ENCODE measurements around the gene FDXR.
"Not testable (repeated sequence)": the region's sequence is repeated elsewhere in the genome, so short reads cannot be mapped to it uniquely, and the experiment has no call there.

The FDXR gene

GRCh38 chr17:74874615-74875037 lies 1.8 kb upstream of the FDXR start:
- peak overlapping the region; percentile 80 for H3K27ac ChIP-seq
- TF ChIP-seq ZFX (IDR thresholded peaks at IDR 0.05; ENCODE audit: borderline replicate concordance): no peak
- no peak for TF ChIP-seq CTCF (IDR thresholded peaks at IDR 0.05)

GRCh38 chr17:74873874-74874614 lies 1.2 kb upstream of the FDXR start:
- no peak for TF ChIP-seq CTCF (IDR thresholded peaks at IDR 0.05)
- TF ChIP-seq ZFX (IDR thresholded peaks at IDR 0.05; ENCODE audit: borderline replicate concordance): no peak
- peak overlapping the region; percentile 80 for H3K27ac ChIP-seq

GRCh38 chr17:74873037-74873873 lies 461 bp upstream of the FDXR start:
- H3K27ac ChIP-seq: peak overlapping the region; percentile 80
- TF ChIP-seq CTCF (IDR thresholded peaks at IDR 0.05) (no peak), ZFX (IDR thresholded peaks at IDR 0.05; ENCODE audit: borderline replicate concordance) (no peak)

GRCh38 chr17:74871356-74872076 lies 1.3 kb downstream of the FDXR start:
- no peak overlapping the region for H3K27ac ChIP-seq
- TF ChIP-seq ZFX (IDR thresholded peaks at IDR 0.05; ENCODE audit: borderline replicate concordance) (no peak), CTCF (IDR thresholded peaks at IDR 0.05) (no peak)

- no peak overlapping the region for H3K27ac ChIP-seq
These were observed 2.3 kb downstream of the FDXR start for GRCh38 chr17:74870512-74870911.

GRCh38 chr17:74870028-74870427 lies 2.8 kb downstream of the FDXR start:
- not testable (repeated sequence) for H3K27ac ChIP-seq

More at GRCh38 chr17:74870512-74870911, 2.3 kb downstream of the FDXR start:
- TF ChIP-seq CTCF (IDR thresholded peaks at IDR 0.05) (no peak), ZFX (IDR thresholded peaks at IDR 0.05; ENCODE audit: borderline replicate concordance) (no peak)

GRCh38 chr17:74868908-74869255 lies 3.9 kb downstream of the FDXR start:
- no peak for TF ChIP-seq CTCF (IDR thresholded peaks at IDR 0.05)
- TF ChIP-seq ZFX (IDR thresholded peaks at IDR 0.05; ENCODE audit: borderline replicate concordance): no peak
- H3K27ac ChIP-seq: no peak overlapping the region
